Fibroblast of the aortic adventitia (primary cell): ENCODE data around the gene CCDC87. TPM values are rescaled to one million over a fixed set of nuclear protein-coding genes. Genes with fewer than 3 reads are reported as not detected.

Source experiments
- DNase-seq: peaks from one replicate; pipeline ENCODE4 v3.0.0-alpha.2; 2010; ENCODE audit warnings: low read depth
- H3K4me3 ChIP-seq: 2 replicates; pipeline ENCODE4 v1.5.1; 2011; ENCODE audit warnings: low read depth, mild to moderate bottlenecking, control low read depth, low read length, moderate library complexity
- total RNA-seq: library from RNA; depleted of rRNA; stranded (reverse); fragments of >200 nt; gene quantifications from 2 replicates; pipeline ENCODE4 v1.2.3, GENCODE V29; 2012; ENCODE audit warnings: low replicate concordance
- TF ChIP-seq, protein P1 (sequence below): IDR thresholded peaks from 2 replicates; pipeline ENCODE4 v1.5.1; 2011; ENCODE audit warnings: mild to moderate bottlenecking, low read length, control low read depth, inconsistent platforms; ENCODE audit not compliant: insufficient read depth

The CCDC87 gene
- total RNA-seq, 1 donor = 0.45 TPM

DNA sequence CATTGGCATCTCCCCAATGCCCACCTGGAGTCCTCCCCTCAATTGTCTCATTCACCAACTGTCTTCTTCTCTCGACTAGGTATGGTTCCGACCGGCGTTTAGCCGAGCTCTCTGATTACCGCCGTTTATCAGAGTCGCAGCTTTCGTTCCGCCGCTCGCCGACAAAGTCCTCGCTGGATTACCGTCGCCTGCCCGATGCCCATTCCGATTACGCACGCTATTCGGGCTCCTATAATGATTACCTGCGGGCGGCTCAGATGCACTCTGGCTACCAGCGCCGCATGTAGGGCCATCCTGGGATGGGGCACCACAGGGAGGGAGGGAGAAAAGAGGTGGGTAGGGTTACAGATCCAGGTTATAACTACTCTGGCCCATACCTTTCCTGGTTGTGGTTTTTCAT is 33.5 kb upstream of the CCDC87 start:
- no peak overlapping the region for H3K4me3 ChIP-seq
- TF ChIP-seq, protein P1, sequence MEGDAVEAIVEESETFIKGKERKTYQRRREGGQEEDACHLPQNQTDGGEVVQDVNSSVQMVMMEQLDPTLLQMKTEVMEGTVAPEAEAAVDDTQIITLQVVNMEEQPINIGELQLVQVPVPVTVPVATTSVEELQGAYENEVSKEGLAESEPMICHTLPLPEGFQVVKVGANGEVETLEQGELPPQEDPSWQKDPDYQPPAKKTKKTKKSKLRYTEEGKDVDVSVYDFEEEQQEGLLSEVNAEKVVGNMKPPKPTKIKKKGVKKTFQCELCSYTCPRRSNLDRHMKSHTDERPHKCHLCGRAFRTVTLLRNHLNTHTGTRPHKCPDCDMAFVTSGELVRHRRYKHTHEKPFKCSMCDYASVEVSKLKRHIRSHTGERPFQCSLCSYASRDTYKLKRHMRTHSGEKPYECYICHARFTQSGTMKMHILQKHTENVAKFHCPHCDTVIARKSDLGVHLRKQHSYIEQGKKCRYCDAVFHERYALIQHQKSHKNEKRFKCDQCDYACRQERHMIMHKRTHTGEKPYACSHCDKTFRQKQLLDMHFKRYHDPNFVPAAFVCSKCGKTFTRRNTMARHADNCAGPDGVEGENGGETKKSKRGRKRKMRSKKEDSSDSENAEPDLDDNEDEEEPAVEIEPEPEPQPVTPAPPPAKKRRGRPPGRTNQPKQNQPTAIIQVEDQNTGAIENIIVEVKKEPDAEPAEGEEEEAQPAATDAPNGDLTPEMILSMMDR = no peak
- no peak for DNase-seq

DNA sequence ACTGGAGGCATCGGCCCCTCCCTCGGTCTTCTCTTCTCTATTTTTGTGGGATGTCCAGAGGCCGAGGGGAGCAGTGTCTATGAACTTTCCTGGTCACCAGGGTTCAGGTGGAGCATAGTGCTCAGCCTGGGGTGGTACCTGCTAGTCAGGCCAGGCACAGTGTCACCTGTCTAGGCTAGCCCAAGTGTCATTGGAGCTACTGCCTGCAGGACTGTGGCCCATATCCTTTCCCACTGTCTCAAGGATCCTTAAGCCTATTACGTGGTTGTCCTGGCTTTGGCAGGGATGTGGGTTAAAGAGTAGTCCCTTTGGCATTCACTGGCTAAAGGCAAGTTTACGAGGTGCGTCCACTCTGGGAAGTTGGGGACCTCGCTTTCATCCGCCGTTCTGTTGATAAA is 32.9 kb upstream of the CCDC87 start:
- DNase-seq = no peak
- TF ChIP-seq, protein P1 = no peak
- no peak overlapping the region for H3K4me3 ChIP-seq

DNA sequence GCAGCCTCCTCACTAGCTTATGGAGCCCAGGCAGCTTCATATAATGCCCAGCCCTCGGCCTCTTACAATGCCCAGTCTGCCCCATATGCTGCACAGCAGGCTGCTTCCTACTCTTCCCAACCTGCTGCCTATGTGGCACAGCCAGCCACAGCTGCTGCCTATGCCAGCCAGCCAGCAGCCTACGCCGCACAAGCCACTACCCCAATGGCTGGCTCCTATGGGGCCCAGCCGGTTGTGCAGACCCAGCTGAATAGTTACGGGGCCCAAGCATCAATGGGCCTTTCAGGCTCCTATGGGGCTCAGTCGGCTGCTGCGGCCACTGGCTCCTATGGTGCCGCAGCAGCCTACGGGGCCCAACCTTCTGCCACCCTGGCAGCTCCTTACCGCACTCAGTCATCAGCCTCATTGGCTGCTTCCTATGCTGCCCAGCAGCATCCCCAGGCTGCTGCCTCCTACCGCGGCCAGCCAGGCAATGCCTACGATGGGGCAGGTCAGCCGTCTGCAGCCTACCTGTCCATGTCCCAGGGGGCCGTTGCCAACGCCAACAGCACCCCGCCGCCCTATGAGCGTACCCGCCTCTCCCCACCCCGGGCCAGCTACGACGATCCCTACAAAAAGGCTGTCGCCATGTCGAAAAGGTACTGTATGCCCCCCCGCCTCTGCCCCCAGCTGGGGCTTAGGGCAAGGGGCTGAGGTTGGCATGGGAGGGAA is 32.3 kb upstream of the CCDC87 start:
- DNase-seq = no peak
- TF ChIP-seq, protein P1 = no peak
- no peak overlapping the region for H3K4me3 ChIP-seq

DNA sequence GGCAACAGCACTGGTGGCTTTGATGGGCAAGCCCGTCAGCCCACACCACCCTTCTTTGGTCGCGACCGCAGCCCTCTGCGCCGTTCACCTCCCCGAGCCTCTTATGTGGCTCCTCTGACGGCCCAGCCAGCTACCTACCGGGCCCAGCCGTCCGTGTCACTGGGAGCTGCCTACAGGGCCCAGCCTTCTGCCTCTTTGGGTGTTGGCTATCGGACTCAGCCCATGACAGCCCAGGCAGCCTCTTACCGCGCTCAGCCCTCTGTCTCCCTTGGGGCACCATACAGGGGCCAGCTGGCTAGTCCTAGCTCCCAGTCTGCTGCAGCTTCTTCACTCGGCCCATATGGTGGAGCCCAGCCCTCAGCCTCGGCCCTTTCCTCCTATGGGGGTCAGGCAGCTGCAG is 31.6 kb upstream of the CCDC87 start:
- no peak overlapping the region for H3K4me3 ChIP-seq
- TF ChIP-seq, protein P1 = no peak
- DNase-seq = no peak

DNA sequence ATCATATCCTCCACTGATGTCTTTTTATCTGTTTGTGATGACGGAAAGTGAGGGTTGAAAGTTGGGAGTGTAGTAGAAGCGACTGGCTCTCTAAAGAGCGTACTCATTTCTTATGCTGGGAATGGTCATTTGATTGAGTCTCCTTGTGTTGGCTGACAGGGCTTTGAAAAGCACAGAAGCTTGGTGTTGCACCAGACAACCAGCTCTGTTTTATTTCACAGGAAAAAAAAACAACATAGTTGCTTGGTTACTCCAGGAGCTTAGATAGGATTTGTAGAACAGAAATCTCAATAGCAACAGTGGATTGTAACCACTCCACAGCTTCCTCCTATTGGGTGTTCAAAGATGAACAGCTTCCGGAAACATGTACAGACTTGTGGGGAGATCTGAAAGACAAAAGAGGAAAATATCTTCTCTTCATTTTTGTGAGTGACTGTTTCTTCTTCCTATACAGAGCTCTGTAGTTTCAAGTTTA is 26.3 kb upstream of the CCDC87 start:
- peak overlapping the region; percentile 96 for H3K4me3 ChIP-seq
- TF ChIP-seq, protein P1 = no peak
- DNase-seq = peak; percentile 79

DNA sequence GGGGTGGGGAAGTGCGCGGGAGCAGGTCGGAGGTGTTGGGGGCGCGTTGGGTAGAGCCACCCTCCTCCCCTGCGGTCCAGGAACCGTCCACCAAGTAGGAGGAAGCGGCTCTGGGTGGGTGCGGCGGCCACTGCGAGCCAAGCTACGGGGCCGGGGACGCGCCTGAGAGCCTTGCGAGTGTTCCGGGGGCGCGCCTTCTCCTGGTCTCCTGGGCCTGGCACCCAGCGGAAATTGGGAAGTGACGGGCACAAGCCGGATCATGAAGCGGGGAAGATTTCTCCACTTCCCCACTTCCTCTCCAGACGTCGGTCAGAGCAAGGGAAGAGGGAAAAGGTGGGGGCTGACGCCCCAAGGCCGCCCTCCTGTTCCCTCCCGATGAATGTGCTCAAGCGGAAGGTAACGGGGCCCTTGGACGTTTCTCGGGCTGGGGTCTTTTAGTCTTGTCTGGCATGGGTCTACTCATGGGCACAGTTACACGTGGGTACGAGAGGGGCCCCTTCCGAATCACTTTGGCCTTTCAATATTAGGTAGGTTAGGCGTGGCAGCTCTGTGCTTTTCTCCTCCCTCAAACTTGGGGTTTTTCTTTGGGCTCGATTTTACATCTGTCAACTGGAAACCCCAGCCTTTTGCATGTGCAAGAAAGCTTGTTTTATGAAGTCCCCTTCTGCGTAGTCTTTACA is 24.4 kb upstream of the CCDC87 start:
- H3K4me3 ChIP-seq = peak overlapping the region; percentile 96
- TF ChIP-seq, protein P1 = no peak
- DNase-seq = no peak
